H1 (cell line): Measurements from ENCODE around the gene SSUH2.

ENCODE experiments used
- EZH2 ChIP-seq: fragments of 200-600 bp; sonication (generic); IDR thresholded peaks from 2 replicates; pipeline ENCODE4 v1.7.1; 2012; ENCODE audit warnings: low read depth, mild to moderate bottlenecking, moderate library complexity, low read length, inconsistent platforms; ENCODE audit not compliant: severe bottlenecking
- POLR2A ChIP-seq, 2 experiments: IDR thresholded peaks; 1 replicate in 1 of 2; 2 replicates in 1 of 2; pipeline ENCODE4 v1.6.1; 2011; ENCODE audit warnings: low read depth in 2 of 2, low read length in 2 of 2, mild to moderate bottlenecking in 2 of 2; ENCODE audit errors: control extremely low read depth in 1 of 2
- SAP30 ChIP-seq: fragments of 300-600 bp; sonication (generic); IDR thresholded peaks from 2 replicates; pipeline ENCODE4 v1.7.1; 2012; ENCODE audit warnings: low read length, moderate library complexity, mild to moderate bottlenecking, inconsistent platforms; ENCODE audit not compliant: insufficient read depth, insufficient replicate concordance
- YY1 ChIP-seq: IDR thresholded peaks from 2 replicates; pipeline ENCODE4 v1.6.1; 2011; ENCODE audit warnings: low read depth, mild to moderate bottlenecking, low read length
- TF ChIP-seq, protein P1 (sequence below), 3 experiments: IDR thresholded peaks; 1 replicate in 2 of 3; 2 replicates in 1 of 3; pipeline versions ENCODE4 v1.5.1 to v1.6.1; 2011; ENCODE audit warnings: low read length in 3 of 3, mild to moderate bottlenecking in 3 of 3, inconsistent platforms in 2 of 3, low read depth in 1 of 3, moderate library complexity in 1 of 3; ENCODE audit not compliant: insufficient read depth in 1 of 3; ENCODE audit errors: control extremely low read depth in 1 of 3
- TF ChIP-seq, protein P2 (sequence below): IDR thresholded peaks from 2 replicates; pipeline ENCODE4 v1.6.1; 2011; ENCODE audit warnings: low read depth, mild to moderate bottlenecking, low read length; ENCODE audit not compliant: insufficient read depth

DNA sequence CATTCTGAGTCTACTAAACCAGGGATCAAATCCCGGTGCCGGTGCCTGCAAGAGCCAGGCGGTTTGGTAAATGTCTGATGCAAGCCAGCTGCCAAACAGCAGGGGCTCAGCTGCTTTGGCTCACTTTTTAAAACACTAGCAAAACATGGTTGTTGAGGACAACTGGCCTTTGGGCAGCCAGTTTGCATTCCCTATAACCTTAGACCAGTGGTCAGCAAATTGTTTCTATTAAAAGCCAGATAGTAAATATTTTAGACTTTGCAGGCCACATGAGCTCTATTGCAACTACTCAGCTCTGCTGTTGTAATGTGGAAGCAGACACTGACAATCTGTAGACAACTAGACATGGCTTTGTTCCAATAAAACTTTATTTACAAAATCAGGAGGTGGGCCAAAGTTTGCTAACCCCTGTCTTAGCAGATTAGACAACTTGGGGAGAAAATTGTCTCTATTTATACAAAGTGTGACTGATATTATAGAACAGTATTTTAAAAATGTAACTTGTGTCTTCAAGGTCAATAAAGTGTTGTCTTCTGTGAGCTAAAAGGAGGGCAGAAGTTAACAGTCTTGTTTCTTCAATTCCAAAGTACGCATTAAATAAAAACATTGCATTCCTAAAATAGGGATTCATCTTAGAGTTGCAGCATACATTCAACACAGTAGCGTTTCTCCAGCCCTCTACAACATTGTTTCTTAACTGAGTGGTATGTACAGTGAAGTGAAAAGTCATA lies 67.6 kb downstream of the SSUH2 start:
- TF ChIP-seq YY1, result no peak
- TF ChIP-seq EZH2, result no peak
- TF ChIP-seq, protein P1, sequence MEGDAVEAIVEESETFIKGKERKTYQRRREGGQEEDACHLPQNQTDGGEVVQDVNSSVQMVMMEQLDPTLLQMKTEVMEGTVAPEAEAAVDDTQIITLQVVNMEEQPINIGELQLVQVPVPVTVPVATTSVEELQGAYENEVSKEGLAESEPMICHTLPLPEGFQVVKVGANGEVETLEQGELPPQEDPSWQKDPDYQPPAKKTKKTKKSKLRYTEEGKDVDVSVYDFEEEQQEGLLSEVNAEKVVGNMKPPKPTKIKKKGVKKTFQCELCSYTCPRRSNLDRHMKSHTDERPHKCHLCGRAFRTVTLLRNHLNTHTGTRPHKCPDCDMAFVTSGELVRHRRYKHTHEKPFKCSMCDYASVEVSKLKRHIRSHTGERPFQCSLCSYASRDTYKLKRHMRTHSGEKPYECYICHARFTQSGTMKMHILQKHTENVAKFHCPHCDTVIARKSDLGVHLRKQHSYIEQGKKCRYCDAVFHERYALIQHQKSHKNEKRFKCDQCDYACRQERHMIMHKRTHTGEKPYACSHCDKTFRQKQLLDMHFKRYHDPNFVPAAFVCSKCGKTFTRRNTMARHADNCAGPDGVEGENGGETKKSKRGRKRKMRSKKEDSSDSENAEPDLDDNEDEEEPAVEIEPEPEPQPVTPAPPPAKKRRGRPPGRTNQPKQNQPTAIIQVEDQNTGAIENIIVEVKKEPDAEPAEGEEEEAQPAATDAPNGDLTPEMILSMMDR (IDR thresholded peaks at IDR 0.05; ENCODE audit: control extremely low read depth in 1 of 3, insufficient read depth in 1 of 3, low read depth in 1 of 3, low read length in 3 of 3), result no peak
- TF ChIP-seq SAP30, result no peak
- TF ChIP-seq, protein P2, sequence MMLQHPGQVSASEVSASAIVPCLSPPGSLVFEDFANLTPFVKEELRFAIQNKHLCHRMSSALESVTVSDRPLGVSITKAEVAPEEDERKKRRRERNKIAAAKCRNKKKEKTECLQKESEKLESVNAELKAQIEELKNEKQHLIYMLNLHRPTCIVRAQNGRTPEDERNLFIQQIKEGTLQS, result no peak
- TF ChIP-seq POLR2A (IDR thresholded peaks at IDR 0.05; ENCODE audit: control extremely low read depth in 1 of 2, low read depth in 2 of 2, low read length in 2 of 2), result no peak
